ENCODE measurements around the gene ZNF202. TPM values are rescaled to one million over a fixed set of nuclear protein-coding genes. Genes with fewer than 3 reads are reported as not detected.

Gene ZNF202
- total and polyA plus RNA-seq, 2 of the 13 experiments (the other 11 are each of a cell fraction or from before 2014, with no cell fraction given): 7.7 to 7.9 TPM

DNA sequence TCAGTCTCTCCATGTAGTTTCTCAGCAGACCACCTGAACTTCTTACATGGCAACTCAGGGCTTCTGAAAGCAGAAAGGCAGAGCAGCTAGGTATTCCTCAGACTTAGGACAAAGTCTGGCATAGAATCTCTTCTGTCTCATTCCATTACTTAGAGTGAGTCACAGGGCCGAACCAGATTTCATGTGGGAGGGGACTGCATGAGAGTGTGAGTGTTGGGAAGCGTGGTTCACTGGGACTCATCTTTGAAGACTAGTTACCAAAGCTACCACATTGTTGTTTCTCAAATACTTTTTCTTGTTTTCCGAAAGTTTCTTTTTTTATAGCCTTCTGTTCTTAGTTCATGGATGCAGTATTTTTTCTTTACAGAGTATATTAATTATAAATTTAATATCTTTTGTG, 51.0 kb downstream of the ZNF202 start:
- no peak overlapping the region for H3K27ac ChIP-seq (ENCODE audit: extremely low read length, insufficient read depth, low read length)
- ChIA-PET POLR2A (no interaction called here), CTCF (ENCODE audit: low intra/inter-chr PET ratio, low total read pairs) (no interaction called here)
- no peak overlapping the region for H2AFZ ChIP-seq (ENCODE audit: low read length)
- FAIRE-seq (no peak), ATAC-seq (no peak), DNase-seq (ENCODE audit: low spot score) (no peak)
- H3K4me2 ChIP-seq (ENCODE audit: low read depth, low read length): no peak overlapping the region
- H4K20me1 ChIP-seq (ENCODE audit: insufficient read depth, low read length): no peaks in the 10 kb centered on the region
- no TSS peak for BruUV-seq (replicated peaks)
- no peaks in the 10 kb centered on the region for H3K4me1 ChIP-seq (ENCODE audit: insufficient read depth, low read length)
- no peak overlapping the region for H3K4me3 ChIP-seq (replicated peaks in 1 of 3; ENCODE audit: insufficient read depth in 1 of 3, low read depth in 2 of 3, low read length in 3 of 3)
- TF ChIP-seq, protein P1, sequence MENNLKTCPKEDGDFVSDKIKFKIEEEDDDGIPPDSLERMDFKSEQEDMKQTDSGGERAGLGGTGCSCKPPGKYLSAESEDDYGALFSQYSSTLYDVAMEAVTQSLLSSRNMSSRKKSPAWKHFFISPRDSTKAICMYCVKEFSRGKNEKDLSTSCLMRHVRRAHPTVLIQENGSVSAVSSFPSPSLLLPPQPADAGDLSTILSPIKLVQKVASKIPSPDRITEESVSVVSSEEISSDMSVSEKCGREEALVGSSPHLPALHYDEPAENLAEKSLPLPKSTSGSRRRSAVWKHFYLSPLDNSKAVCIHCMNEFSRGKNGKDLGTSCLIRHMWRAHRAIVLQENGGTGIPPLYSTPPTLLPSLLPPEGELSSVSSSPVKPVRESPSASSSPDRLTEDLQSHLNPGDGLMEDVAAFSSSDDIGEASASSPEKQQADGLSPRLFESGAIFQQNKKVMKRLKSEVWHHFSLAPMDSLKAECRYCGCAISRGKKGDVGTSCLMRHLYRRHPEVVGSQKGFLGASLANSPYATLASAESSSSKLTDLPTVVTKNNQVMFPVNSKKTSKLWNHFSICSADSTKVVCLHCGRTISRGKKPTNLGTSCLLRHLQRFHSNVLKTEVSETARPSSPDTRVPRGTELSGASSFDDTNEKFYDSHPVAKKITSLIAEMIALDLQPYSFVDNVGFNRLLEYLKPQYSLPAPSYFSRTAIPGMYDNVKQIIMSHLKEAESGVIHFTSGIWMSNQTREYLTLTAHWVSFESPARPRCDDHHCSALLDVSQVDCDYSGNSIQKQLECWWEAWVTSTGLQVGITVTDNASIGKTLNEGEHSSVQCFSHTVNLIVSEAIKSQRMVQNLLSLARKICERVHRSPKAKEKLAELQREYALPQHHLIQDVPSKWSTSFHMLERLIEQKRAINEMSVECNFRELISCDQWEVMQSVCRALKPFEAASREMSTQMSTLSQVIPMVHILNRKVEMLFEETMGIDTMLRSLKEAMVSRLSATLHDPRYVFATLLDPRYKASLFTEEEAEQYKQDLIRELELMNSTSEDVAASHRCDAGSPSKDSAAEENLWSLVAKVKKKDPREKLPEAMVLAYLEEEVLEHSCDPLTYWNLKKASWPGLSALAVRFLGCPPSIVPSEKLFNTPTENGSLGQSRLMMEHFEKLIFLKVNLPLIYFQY (CRISPR knock-in tag; IDR thresholded peaks at IDR 0.05; ENCODE audit: borderline replicate concordance): no peak
- TF ChIP-seq DNMT3B (CRISPR knock-in tag; conservative IDR thresholded peaks at IDR 0.05): no peak
- no peak for TF ChIP-seq DNMT1 (CRISPR knock-in tag; IDR thresholded peaks at IDR 0.05)
- TF ChIP-seq ZNF136 (CRISPR knock-in tag; IDR thresholded peaks at IDR 0.05; ENCODE audit: low read depth): no peak
- no peak for TF ChIP-seq JDP2 (CRISPR knock-in tag; IDR thresholded peaks at IDR 0.05; ENCODE audit: borderline replicate concordance)
- TF ChIP-seq, protein P2, sequence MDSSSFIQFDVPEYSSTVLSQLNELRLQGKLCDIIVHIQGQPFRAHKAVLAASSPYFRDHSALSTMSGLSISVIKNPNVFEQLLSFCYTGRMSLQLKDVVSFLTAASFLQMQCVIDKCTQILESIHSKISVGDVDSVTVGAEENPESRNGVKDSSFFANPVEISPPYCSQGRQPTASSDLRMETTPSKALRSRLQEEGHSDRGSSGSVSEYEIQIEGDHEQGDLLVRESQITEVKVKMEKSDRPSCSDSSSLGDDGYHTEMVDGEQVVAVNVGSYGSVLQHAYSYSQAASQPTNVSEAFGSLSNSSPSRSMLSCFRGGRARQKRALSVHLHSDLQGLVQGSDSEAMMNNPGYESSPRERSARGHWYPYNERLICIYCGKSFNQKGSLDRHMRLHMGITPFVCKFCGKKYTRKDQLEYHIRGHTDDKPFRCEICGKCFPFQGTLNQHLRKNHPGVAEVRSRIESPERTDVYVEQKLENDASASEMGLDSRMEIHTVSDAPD (CRISPR knock-in tag; IDR thresholded peaks at IDR 0.05): no peak
- 0 out of 5 replicates have a peak, but pooled peaks cover 0 to 8% of the 10 kb centered on the region in 2 experiments for H3K27me3 ChIP-seq (ENCODE audit: control insufficient read depth in 1 of 2, insufficient read depth in 2 of 2, low read length in 2 of 2)
- H3K79me2 ChIP-seq (ENCODE audit: insufficient read depth, low read length): no peaks in the 10 kb centered on the region
- no peak overlapping the region for H3K9ac ChIP-seq (ENCODE audit: insufficient read depth, low read depth, low read length)
- in situ Hi-C loops (cut with HindIII; ENCODE audit: extremely low pct_ligation_motif_present, low pct_unique_long_range_greater_than_20kb) (no loop called here), intact Hi-C loops (cut with micrococcal nuclease; ENCODE audit: unreplicated experiment) (no loop called here)
- 17% methylated on average over 3 of the region's 3 CpGs for WGBS (ENCODE audit: low lambda C conversion rate)
- no peaks in the 10 kb centered on the region for H3K36me3 ChIP-seq (replicated peaks in 1 of 2; ENCODE audit: control insufficient read depth in 1 of 2, insufficient read depth in 2 of 2, low read length in 2 of 2)
- no peaks in the 10 kb centered on the region for H3K9me3 ChIP-seq (ENCODE audit: low read length)
